ENCODE data around the gene CCDC69.

DNA sequence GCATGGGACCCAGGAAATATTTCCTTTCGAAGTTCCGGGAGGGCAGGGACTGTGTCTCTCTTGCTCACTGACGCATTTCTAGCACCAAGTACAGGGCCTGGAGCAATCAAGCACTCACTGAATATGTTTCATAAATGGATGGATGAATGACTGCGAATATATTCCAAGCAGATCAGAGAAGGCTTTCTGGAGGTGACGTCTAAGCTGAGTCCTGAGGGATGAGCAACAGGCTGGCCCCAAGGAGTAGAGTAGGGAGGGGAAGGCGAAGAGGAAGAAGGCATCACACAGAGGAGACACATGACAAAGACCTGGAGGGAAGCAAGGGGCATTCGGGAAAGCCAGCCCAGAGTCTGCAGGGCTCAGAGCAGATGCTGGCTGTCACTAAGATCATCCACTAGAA is 80.2 kb downstream of the CCDC69 start:
- TF ChIP-seq, protein P1, sequence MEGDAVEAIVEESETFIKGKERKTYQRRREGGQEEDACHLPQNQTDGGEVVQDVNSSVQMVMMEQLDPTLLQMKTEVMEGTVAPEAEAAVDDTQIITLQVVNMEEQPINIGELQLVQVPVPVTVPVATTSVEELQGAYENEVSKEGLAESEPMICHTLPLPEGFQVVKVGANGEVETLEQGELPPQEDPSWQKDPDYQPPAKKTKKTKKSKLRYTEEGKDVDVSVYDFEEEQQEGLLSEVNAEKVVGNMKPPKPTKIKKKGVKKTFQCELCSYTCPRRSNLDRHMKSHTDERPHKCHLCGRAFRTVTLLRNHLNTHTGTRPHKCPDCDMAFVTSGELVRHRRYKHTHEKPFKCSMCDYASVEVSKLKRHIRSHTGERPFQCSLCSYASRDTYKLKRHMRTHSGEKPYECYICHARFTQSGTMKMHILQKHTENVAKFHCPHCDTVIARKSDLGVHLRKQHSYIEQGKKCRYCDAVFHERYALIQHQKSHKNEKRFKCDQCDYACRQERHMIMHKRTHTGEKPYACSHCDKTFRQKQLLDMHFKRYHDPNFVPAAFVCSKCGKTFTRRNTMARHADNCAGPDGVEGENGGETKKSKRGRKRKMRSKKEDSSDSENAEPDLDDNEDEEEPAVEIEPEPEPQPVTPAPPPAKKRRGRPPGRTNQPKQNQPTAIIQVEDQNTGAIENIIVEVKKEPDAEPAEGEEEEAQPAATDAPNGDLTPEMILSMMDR (IDR thresholded peaks at IDR 0.05; ENCODE audit: low read depth, low read length), result no peak
- TF ChIP-seq POLR2A (IDR thresholded peaks at IDR 0.05; ENCODE audit: extremely low read depth, insufficient read length), result no peak

Data from NB4 (cell line).